Measurements from ENCODE around the gene KIF3A.

KIF3A gene

DNA sequence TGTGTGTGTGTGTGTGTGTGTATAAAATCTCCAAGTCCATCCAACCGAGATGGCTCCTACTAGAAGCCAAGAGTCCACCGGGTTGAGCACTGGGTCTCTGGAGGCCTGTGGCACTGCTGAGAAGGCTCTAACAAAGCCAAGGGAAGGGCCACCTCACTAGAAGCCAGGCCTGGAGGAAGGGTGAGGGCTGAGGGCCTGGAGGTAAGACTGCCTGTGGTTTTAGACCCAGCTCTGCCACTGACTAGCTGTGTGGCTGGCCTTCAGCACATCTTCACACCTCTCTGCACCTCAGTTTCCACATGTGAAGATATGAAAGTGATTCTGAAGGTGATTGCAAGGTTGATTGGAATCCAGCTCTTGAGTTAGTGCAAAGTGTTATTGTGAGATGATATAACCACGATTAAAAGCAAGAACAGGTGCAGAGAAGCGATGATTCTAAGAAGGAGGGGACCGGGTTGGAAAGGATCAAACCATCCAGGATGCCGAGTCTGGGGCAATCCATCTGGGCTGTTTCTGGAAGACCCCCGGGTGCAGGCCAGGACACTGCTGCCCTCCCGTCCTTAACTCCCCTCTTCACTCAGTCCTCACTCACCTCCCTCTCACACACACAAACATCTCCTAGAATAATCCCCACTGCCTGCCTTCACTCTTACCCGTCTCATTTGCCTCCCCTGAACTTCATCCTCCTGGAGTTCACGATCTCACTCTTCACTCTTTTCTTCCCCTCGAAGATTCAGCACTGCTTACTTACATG lies 61.2 kb downstream of the KIF3A start:
- DNase-seq: no peak

DNA sequence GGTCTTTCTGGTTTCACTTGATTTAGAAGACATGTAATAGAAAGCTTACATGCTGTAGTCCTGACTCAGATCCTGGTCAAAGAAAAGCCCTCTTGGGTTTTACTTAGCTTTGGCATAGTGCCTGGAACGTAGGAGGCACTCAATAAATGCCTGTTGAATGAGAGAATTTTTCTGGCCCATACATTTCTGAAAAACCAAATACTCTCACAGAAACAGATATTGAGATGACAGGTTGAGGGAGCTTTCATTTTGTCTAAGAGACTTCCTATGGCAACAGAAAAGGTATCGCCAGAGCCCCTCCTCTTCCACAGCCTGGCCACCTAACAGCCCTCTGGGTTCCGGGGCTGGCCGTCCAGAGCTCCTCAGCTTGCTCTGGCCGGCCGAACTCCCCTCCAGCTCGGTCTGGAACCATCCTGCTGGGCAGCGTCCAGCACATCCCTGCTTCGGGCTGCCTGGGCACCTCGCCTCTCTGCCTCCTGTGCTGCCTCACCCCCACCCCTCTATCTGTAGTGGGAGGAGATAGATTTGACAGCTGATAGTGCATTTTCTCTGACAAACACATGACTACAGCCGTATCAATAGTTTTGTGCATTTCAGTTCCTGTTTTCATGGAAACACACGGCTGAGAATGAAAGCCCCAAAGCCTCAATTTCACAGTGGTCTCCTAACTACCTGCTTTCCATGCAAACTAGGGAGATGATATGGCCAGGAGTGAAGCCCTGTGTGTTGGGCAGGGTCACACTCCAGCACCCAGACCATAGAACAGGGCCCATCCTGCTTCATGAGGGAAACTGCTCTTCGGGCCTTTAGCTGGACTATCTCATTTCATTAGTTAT lies 62.5 kb downstream of the KIF3A start:
- no peak for DNase-seq

DNA sequence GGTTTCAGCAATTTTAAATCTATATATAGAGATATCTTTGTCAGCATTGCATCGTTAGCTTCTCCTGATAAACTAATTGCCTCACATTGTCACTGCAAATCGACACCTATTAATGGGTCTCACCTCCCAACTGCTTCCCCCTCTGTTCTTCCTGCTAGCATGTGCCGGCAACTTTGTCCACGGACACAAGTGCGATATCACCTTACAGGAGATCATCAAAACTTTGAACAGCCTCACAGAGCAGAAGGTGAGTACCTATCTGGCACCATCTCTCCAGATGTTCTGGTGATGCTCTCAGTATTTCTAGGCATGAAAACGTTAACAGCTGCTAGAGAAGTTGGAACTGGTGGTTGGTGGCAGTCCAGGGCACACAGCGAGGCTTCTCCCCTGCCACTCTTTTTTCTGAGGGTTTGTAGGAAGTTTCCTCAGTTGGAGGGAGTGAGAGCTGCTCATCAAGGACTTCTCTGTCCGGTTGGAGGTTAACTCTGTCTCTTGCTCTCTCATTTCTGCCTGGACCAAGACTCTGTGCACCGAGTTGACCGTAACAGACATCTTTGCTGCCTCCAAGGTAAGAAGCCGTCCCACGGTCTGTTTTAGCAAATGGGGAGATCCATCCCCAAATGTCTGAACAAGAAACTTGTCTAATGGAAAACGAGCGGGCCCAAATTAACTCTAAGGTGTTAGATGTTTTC lies 63.3 kb downstream of the KIF3A start, which contains the start of gene IL4:
Gene IL4 (plus strand): TSS at position 51 of the 692 bp plus-strand sequence. CDS start 62 bp downstream, at position 113.
- DNase-seq: no peak

DNA sequence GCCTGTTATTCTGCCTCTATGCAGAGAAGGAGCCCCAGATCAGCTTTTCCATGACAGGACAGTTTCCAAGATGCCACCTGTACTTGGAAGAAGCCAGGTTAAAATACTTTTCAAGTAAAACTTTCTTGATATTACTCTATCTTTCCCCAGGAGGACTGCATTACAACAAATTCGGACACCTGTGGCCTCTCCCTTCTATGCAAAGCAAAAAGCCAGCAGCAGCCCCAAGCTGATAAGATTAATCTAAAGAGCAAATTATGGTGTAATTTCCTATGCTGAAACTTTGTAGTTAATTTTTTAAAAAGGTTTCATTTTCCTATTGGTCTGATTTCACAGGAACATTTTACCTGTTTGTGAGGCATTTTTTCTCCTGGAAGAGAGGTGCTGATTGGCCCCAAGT lies 63.9 kb downstream of the KIF3A start:
- DNase-seq: no peak

DNA sequence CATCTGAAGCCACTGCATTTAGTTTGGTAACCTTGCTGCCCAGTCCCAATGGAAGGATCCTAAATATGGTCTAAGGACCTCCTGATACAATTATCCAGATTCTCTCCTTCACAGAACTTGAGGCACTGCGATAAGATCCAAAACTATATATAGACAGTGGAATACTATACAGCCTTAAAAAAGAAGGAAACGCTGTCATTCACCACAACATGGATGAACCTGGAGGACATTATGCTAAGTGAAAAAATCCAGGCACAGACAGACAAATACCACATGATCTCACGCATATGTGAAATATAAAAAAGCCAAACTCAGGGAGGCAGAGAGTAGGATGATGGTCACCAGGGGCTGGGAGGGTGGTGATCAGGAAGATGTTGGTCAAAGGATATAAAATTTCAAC lies 66.3 kb downstream of the KIF3A start:
- no peak for DNase-seq

DNA sequence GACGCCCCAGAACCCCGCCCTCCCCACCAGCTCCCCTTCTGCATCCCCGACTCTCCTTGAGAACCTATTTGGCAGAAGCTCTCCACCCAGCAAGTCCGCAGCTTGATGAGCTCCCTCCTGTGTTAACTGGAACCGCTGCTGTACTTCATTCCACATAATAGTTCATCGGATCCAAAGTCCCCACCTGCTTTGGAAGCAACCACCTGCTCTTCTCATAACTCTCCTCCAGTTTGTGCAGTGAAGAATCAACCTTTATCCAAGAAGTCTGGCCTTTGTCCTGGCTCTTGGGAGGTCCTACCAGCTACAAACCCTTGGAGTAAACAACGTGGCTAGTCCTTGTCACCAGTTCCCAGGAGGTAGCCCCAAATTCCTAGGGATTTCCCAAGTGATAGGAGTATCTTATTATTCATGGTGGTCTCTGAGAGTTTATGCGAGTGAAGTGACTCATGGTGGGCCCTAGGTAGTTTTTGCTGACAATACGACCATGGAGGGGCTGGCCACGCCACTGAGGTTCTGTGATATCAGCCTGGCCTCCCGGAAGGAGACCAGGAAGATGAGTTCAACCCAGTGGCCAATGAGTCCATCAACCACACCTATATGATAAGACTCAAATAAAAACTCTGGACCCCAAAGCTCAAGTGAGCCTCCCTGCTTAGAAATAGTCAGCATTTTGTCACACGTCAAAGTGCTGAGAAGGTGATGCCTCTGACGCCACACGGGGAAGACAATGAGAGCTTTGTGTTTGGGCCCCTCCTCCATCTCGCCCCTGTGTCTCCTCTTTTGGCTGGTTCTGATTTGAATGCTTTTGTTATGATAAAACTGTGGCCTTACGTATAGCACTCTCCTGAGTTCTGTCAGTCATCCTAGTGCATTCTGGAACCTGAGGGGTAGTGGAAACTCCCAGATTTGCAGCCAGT lies 67.1 kb downstream of the KIF3A start:
- no peak for DNase-seq

DNA sequence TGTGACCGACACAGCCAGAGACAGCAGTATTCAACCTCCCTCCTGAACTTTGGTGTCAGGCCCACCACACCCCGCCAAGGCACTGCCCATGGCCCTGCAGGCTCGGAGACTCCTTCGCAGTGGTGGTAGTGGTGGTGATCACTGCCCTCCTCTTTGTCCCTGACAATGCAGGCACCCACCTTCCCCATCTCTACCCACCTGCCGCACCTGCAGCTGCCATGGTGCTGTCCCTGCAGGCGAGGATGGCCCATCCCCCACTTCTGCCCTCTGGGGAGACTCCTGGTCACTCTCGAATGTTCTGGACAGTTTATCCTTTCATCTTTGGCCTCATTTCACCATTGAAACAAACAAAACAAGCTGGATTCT lies 67.9 kb downstream of the KIF3A start:
- no peak for DNase-seq

DNA sequence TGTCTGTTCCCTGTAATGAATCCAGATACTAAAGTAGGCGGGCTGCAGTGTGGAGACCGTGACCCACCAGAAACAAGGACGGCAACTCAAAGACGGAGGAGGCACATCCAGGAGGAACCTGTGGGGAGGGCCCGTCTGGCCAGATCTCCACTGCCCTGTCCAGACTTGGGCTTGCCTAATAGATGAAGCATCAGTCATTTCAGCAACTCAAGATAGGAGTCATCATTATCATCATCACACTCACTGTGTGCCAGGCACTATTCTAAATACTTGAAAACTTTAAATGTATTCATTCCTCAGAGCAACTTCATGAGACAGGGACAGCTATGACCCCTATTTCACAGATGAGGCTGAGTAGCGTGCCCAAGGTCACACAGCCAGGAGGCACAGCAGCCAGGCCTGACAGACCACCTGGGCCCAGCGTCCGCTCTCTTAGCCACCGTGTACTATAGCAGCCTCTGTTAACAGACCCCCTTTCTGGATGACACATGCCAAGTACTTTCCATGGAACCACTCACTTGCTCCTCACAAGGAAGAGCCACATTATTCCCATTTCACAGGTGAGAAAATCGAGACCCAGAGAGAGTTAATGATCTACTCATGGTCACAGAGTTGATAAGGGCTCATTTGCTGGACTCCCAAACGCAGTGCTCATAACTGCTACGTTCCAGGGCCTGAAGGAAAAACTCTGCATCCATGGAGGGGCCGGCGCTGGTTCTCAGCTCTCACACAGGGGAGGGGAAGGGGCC lies 68.5 kb downstream of the KIF3A start:
- no peak for DNase-seq

DNA sequence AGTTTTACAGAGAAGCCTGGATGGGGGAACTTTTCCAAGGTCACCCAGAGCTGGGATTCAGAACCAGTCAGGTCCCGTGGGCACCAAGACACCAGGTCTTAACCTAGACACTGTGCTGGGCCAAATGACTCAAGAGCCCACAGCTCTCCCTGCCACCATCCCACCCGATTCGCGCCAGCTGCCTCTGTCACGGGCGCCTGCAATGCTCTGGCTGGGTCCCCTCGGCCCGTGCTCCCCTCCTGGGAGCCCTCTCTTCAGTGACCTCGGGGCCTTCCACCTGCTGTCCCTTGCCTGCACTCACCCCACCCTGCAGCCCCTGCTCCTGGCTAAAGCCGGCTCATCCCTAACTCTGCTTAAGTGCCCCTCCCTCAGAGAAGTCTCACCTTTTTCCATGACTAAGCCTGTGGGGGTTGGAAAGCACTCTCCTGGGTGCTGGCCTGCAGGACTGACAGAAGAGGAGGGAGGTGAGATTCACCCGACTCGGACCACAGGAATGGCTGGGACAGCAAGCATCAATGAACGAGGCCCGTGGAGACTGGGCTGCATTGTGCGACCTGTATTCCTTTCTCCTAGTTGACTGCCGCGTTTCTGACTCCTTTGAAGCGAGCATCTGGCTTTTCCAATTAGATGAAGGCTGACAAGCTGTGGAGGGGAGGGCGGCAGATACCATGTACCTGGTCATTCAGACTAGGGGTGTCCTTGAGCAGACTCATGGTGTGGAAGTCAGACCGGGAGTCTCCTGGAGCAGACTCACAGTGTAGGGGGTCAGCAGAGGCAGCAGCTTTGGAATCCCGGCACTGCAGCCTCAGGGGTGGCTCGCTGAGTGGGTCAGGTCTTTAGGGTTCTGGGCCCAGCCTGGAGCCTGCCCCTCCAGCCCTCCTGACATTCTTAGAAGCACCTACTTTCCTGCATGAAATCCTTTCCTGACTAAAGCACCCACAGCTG lies 69.3 kb downstream of the KIF3A start:
- no peak for DNase-seq

DNA sequence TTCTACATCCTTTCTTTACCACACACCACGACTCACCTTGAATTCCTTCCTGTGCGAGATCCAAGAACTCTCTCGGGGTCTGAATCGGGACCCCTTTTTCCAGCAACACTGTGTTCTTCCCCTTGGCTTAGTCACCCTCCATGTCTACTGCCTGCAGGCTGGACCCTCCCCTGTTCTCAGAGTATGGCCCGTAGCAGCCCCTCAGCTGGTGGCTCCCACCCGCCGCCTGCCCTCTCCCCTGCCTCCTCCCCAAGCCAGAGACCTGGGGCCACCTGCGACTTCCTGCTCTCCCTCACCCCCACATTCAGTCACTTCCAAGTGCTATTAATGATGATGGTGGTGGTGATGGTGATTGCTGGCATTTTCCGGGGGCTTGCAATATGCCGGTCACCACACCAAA lies 70.0 kb downstream of the KIF3A start:
- no peak for DNase-seq

DNA sequence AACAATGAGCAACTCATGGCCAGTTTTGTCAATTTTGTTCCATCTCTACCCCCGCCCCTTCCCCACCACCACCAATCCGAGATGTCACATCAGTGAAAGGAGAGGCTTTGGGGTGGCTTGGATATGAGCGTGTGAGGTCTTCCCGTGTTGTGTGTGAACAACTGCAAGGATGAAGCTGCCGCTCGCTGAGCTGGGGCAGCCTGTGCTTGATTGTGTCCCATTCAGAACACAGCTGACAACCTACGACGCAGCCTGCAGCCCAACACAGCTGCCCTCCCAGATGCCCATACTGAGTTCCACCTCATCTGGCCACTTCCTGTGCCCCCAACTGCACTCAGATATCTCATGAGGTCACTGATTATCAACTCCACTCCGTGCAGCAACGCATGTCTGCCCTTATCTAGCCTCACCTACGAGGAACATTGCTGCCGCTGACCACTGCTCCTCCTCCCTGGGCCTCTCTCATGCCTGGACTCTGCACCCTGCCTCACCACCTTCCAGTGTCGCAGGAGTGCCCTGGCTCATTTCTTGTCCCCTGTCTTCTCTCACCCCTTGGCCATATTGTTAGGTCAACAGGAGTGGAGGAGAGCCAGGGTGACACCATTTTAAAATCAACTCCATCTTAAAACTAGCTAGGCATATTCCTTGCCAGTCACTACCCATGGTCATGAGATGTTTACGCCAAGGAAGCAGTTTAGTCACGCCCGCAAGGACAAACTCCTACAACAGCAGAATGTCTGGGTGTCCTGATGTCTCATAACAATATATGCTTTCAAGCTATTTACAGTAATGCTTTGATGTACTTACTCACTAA lies 70.8 kb downstream of the KIF3A start:
- no peak for DNase-seq

DNA sequence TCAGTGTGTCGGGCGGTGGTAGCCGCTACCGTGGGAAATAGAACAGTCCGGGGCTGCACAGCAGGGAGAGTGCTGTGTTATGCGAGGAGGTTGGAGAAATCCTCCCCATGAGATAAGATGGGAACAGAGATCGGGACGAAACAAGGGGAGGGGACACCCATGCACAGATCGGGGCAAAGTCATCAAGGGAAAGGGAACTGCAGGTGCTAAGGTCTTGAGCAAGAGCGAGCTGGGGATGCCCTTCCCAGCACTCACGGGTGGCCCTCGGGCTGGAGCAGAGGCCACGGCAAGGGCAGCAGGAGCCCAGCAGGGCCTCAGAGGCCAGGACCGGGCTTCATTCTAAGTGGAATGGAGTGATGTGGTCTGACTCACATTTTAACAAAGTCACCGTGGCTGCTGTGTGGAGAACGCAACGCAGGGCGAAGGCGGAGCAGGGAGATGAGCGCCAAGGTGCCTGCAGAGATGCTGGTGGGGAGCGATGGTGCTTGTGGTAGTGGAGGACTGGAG lies 71.7 kb downstream of the KIF3A start:
- DNase-seq: no peak

DNA sequence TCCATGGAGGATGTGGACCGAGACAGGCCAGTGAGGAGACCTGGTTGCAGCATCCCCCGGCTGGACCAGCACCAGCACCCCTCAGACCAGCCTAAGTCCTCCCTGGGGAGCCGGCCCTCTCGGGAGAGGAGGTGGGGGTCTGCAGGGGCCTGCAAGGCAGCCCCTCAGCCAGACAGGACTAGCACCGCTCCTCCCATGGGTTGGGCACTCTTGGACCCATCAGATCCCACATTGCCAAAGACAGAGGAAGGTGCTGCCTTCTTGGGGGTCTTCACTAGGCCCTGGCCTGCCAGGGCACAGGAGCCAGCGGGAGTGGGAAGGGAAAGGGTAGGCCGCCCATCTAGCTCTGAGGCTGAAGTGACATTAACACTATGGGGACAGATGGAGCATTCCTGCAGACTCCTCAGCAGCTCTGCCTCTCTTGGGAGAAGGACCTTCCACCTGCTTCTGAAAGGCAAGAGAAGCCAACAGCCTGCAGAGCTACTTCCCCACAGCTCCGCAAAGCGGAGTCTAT lies 72.6 kb downstream of the KIF3A start:
- DNase-seq: no peak

DNA sequence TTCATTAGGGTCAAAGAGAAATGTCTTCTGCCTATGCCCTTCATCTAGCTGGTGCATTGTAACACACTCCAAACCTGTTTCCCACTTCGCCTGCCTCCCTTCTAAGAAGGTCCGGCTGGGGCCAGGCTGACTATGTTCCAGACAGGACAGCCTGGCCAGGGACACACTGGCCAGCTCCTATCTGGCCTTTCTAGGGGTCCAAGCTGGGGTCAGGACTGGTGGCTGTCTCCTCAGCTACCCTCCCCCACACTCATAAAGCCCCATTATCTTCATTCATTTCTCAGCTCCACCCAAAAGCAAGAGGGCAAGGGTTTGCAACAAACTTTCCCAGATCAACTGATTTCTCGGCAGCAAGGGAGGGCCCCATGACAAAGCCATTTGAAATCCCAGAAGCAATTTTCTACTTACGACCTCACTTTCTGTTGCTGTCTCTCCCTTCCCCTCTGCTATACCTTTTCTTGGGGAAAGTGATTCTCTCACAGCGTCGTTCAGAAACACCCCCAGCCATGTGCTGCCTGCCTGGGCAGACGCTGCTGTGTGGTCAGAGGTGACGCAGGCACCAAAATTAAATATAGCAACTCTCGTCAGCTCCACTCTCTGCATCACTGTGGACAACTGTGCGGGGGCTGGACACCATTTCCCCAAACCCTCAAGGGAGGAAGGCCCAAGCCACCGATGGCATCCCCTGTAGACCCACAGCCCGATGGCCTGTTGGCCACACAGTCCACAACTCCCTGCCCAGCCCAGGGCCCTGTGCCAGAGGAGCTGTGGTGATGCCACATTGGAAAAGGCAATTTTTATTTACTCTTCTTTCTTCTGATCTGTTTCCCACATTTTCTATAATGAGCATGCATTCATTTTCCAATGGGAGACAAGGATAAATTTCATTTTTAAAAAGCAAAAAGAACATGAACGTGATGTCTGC lies 73.3 kb downstream of the KIF3A start:
- DNase-seq: no peak

DNA sequence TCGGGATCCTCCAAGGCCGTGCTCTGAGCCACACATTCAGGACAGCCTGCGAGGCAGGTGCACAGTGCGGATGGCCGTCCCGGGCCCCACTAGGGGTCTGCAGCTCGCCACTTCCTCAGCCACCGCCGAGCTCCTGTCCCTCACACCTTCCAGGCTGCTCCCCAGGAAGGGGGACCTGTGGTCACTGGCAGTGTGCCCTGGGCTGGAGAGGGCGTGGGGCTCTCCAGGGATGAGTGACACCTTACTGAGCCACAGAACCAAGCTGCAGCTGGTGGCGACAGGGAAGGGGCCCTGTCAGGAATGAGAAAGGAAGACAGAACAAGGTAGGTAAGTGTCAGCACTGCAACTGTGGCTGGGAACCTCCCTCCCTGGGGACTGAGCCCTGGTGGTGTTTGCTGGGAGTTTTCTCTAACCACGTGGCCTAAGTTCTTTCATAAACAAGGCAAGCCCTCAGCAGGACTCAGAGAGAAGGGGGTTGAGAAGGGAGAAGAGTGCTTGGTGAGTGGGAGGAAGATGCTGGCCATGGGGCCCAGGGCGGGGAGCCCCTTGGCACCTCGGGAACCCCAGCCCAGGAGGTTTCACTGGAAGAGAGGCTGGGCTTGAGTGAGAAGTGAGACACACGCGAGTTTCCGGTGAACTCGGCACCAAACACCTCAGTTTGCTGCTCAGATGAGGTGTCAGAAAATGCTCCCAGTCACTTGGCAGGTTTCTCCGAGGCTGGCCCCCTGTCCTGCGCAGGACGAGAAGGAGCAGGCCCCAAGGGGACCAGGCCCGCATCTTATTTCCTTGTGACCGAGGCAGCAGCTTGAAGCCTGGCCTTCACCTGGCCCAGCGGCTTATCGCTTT lies 74.2 kb downstream of the KIF3A start:
- no peak for DNase-seq

DNA sequence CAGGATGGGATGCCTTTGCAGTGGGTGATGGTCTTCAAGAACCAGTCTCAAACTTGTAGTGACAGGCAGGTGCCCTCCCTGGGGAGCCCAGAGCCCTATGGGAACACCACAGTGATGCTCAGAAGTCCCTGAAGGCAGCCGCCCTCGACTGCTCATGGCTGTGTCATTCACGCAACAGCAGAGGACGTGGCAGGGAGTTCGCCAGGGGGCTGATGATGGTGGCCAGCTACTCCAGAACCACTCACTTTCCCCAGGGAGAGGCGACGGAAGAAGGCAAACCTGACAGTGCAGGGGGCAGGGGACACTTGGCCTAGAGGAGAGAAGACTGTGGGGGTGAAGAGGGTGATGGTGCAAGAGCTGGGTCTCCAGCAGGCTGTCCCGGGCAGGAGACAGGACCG lies 75.3 kb downstream of the KIF3A start:
- DNase-seq: no peak

Measured in GF-D8 (cell line).